Skeletal muscle cell (primary cell): ENCODE results near the gene CPA5.

Source experiments
- DNase-seq: peaks from one replicate; pipeline ENCODE4 v3.0.0-alpha.2; 2010; ENCODE audit warnings: low read depth
- H3K4me3 ChIP-seq: 2 replicates; pipeline ENCODE4 v1.5.1; 2011; ENCODE audit warnings: low read depth, mild to moderate bottlenecking, control low read depth, low read length, moderate library complexity

Gene CPA5

GRCh38 chr7:130356121-130356875 is 11.7 kb downstream of the CPA5 start:
- no peak overlapping the region for H3K4me3 ChIP-seq
- DNase-seq: peak; percentile 93

GRCh38 chr7:130356876-130357611 is 12.4 kb downstream of the CPA5 start:
- peak; percentile 74 for DNase-seq
- H3K4me3 ChIP-seq: no peak overlapping the region

- H3K4me3 ChIP-seq: no peak overlapping the region
- no peak for DNase-seq
Observed at GRCh38 chr7:130358471-130358870, 13.9 kb downstream of the CPA5 start.

- DNase-seq: no peak
- no peak overlapping the region for H3K4me3 ChIP-seq
Observed at GRCh38 chr7:130359276-130359857, 14.8 kb downstream of the CPA5 start.

GRCh38 chr7:130360518-130360917 is 15.9 kb downstream of the CPA5 start:
- DNase-seq: no peak

GRCh38 chr7:130361681-130362080 is 17.1 kb downstream of the CPA5 start:
- no peak for DNase-seq
- H3K4me3 ChIP-seq: no peak overlapping the region

More at GRCh38 chr7:130360518-130360917, 15.9 kb downstream of the CPA5 start:
- H3K4me3 ChIP-seq: no peak overlapping the region

GRCh38 chr7:130362251-130362816 is 17.7 kb downstream of the CPA5 start:
- H3K4me3 ChIP-seq: no peak overlapping the region
- DNase-seq: no peak

- H3K4me3 ChIP-seq: no peak overlapping the region
- DNase-seq: peak; percentile 90
Observed at GRCh38 chr7:130363026-130363847, 18.6 kb downstream of the CPA5 start.

GRCh38 chr7:130364451-130364850 is 19.8 kb downstream of the CPA5 start:
- DNase-seq: no peak
- H3K4me3 ChIP-seq: no peak overlapping the region

GRCh38 chr7:130365088-130365487 is 20.5 kb downstream of the CPA5 start:
- H3K4me3 ChIP-seq: no peak overlapping the region

GRCh38 chr7:130365511-130366441 is 21.2 kb downstream of the CPA5 start:
- DNase-seq: peak; percentile 75
- H3K4me3 ChIP-seq: no peak overlapping the region

More at GRCh38 chr7:130365088-130365487, 20.5 kb downstream of the CPA5 start:
- no peak for DNase-seq

- no peak for DNase-seq
- H3K4me3 ChIP-seq: no peak overlapping the region
Observed at GRCh38 chr7:130366564-130366963, 21.9 kb downstream of the CPA5 start.

- no peak for DNase-seq
Observed at GRCh38 chr7:130367088-130367755, 22.6 kb downstream of the CPA5 start.

GRCh38 chr7:130367836-130368746 is 23.5 kb downstream of the CPA5 start:
- no peak for DNase-seq
- H3K4me3 ChIP-seq: no peak overlapping the region

More at GRCh38 chr7:130367088-130367755, 22.6 kb downstream of the CPA5 start:
- H3K4me3 ChIP-seq: no peak overlapping the region

GRCh38 chr7:130369110-130369711 is 24.6 kb downstream of the CPA5 start:
- H3K4me3 ChIP-seq: no peak overlapping the region
- peak; percentile 65 for DNase-seq

- no peak overlapping the region for H3K4me3 ChIP-seq
- DNase-seq: no peak
Observed at GRCh38 chr7:130369831-130370550, 25.4 kb downstream of the CPA5 start.
